HG02588 (cell line): ENCODE results near the gene CCDC50.

Experiments
- ATAC-seq: cut with Tn5 transposase; IDR thresholded peaks from one replicate; pipeline ENCODE4 v1.9.1; 2021; ENCODE audit warnings: mild to moderate bottlenecking, moderate library complexity; ENCODE audit not compliant: unreplicated experiment

The CCDC50 gene

GRCh38 chr3:191414732-191415131, 85.5 kb downstream of the CCDC50 start:
- no peak for ATAC-seq

- ATAC-seq, result no peak
Observed at GRCh38 chr3:191415566-191415965, 86.4 kb downstream of the CCDC50 start.

GRCh38 chr3:191417457-191417729, 88.2 kb downstream of the CCDC50 start:
- no peak for ATAC-seq

GRCh38 chr3:191420771-191421170, 91.6 kb downstream of the CCDC50 start:
- no peak for ATAC-seq

- ATAC-seq, result no peak
Observed at GRCh38 chr3:191424881-191425280, 95.7 kb downstream of the CCDC50 start.

- no peak for ATAC-seq
Observed at GRCh38 chr3:191425322-191425734, 96.1 kb downstream of the CCDC50 start.

- ATAC-seq, result no peak
Observed at GRCh38 chr3:191426311-191426710, 97.1 kb downstream of the CCDC50 start.

GRCh38 chr3:191428177-191428576, 99.0 kb downstream of the CCDC50 start:
- ATAC-seq, result no peak

GRCh38 chr3:191430103-191430502, 100.9 kb downstream of the CCDC50 start:
- ATAC-seq, result no peak

- ATAC-seq, result no peak
Observed at GRCh38 chr3:191431160-191431822, 102.1 kb downstream of the CCDC50 start.

- ATAC-seq, result no peak
Observed at GRCh38 chr3:191432162-191432561, 103.0 kb downstream of the CCDC50 start.

GRCh38 chr3:191434024-191434423, 104.8 kb downstream of the CCDC50 start:
- no peak for ATAC-seq

GRCh38 chr3:191435981-191436380, 106.8 kb downstream of the CCDC50 start:
- no peak for ATAC-seq

- ATAC-seq, result no peak
Observed at GRCh38 chr3:191438150-191438814, 109.1 kb downstream of the CCDC50 start.

- no peak for ATAC-seq
Observed at GRCh38 chr3:191440532-191440931, 111.3 kb downstream of the CCDC50 start.

GRCh38 chr3:191441687-191442086, 112.5 kb downstream of the CCDC50 start:
- no peak for ATAC-seq

- ATAC-seq, result no peak
Observed at GRCh38 chr3:191444569-191444968, 115.4 kb downstream of the CCDC50 start.
